GM12878 (cell line): Measurements from ENCODE around the gene FOXL3. TPM values are rescaled to one million over a fixed set of nuclear protein-coding genes. Genes with fewer than 3 reads are reported as not detected.

Experiments
- ATAC-seq: fragments of 200-7000 bp; cut with Tn5 transposase; 3 replicates; pipeline ENCODE4 v1.9.1; 2020; ENCODE audit warnings: mild to moderate bottlenecking, moderate library complexity
- BruUV-seq: library from RNA; stranded (reverse); fragments of 400-500 nt; replicated peaks from 2 replicates; lab custom pipeline; 2021; lab: Mats Ljungman, UMichigan
- CTCF ChIA-PET: fragments of 300-600 bp; sonication (Branson Sonifier 250); formaldehyde crosslinking; extraction: SDS; loops from one replicate; lab custom pipeline; 2021; ENCODE audit warnings: inconsistent platforms; lab: Yijun Ruan, JAX
- POLR2A ChIA-PET: fragments of 350-600 bp; formaldehyde crosslinking; extraction: SDS; loops from one replicate; lab custom pipeline; 2021; ENCODE audit warnings: inconsistent platforms; lab: Charles Lee
- RAD21 ChIA-PET: fragments of 300-600 bp; sonication (Branson Sonifier 250); formaldehyde crosslinking; loops from one replicate; lab custom pipeline; 2023; ENCODE audit warnings: antibody characterized with exemption; ENCODE audit not compliant: unreplicated experiment; lab: Charles Lee
- SMC1A ChIA-PET: fragments of 300-600 bp; sonication (Branson Sonifier 250); formaldehyde crosslinking; loops from one replicate; lab custom pipeline; 2023; ENCODE audit not compliant: unreplicated experiment, uncharacterized antibody; lab: Charles Lee
- DNase-seq: peaks from one replicate; pipeline ENCODE4 v3.0.0-alpha.2; 2011; ENCODE audit warnings: low read depth, low spot score
- FAIRE-seq: peaks from 3 replicates; lab custom pipeline; 2011; peaks lifted over from hg19 to GRCh38; lab: Jason Lieb, UNC
- H2AFZ ChIP-seq: 2 replicates; pipeline ENCODE4 v1.6.0; 2011; ENCODE audit warnings: low read depth, low read length, control low read depth; ENCODE audit not compliant: control insufficient read depth
- H3K27ac ChIP-seq: 2 replicates; pipeline ENCODE4 v1.5.1; 2011; ENCODE audit warnings: control low read depth; ENCODE audit not compliant: control insufficient read depth, insufficient read depth
- H3K27me3 ChIP-seq, 2 experiments: replicated peaks in 1 of 2; 2 replicates each; pipeline versions ENCODE4 v1.6.0 to v1.6.1; 2011; ENCODE audit warnings: low read length in 1 of 2; ENCODE audit not compliant: control insufficient read depth in 2 of 2, insufficient read depth in 2 of 2
- H3K36me3 ChIP-seq, 2 experiments: 2 replicates each; pipeline ENCODE4 v1.5.1; 2011; ENCODE audit warnings: low read length in 1 of 2; ENCODE audit not compliant: control insufficient read depth in 2 of 2, insufficient read depth in 2 of 2
- H3K4me1 ChIP-seq: 2 replicates; pipeline ENCODE4 v1.6.1; 2011; ENCODE audit warnings: mild to moderate bottlenecking, low read length, moderate library complexity, mixed read lengths; ENCODE audit not compliant: control insufficient read depth, insufficient read depth
- H3K4me2 ChIP-seq: 2 replicates; pipeline ENCODE4 v1.6.0; 2011; ENCODE audit warnings: control low read depth; ENCODE audit not compliant: control insufficient read depth, insufficient read depth
- H3K4me3 ChIP-seq: fragments of 200-600 bp; sonication (generic); 2 replicates; pipeline ENCODE4 v1.5.1; 2016
- H3K79me2 ChIP-seq: 2 replicates; pipeline ENCODE4 v1.6.0; 2011; ENCODE audit warnings: low read length; ENCODE audit not compliant: control insufficient read depth, insufficient read depth
- H3K9ac ChIP-seq: 2 replicates; pipeline ENCODE4 v1.8.0; 2011; ENCODE audit warnings: low read length, control low read depth, mixed read lengths; ENCODE audit not compliant: control insufficient read depth, insufficient read depth
- H3K9me3 ChIP-seq: replicated peaks from 3 replicates; pipeline ENCODE4 v1.5.1; 2011; ENCODE audit warnings: mild to moderate bottlenecking, low read length; ENCODE audit not compliant: control insufficient read depth, insufficient read depth
- H4K20me1 ChIP-seq: 2 replicates; pipeline ENCODE4 v1.6.0; 2011; ENCODE audit not compliant: control insufficient read depth, insufficient read depth
- CBX3 ChIP-seq: fragments of 200-600 bp; sonication (generic); IDR thresholded peaks from 2 replicates; pipeline ENCODE4 v1.6.1; 2016; ENCODE audit warnings: low read depth, borderline replicate concordance
- DPF2 ChIP-seq: fragments of 450-650 bp; IDR thresholded peaks from 2 replicates; pipeline ENCODE4 v1.6.1; 2017; ENCODE audit warnings: mild to moderate bottlenecking
- GATAD2B ChIP-seq: fragments of 450-650 bp; conservative IDR thresholded peaks from 2 replicates; pipeline ENCODE4 v1.6.1; 2017; ENCODE audit warnings: low read depth, mild to moderate bottlenecking, moderate library complexity
- HCFC1 ChIP-seq: fragments of 150-350 bp; IDR thresholded peaks from 2 replicates; pipeline ENCODE4 v1.6.1; 2014; ENCODE audit warnings: low read length
- HDAC6 ChIP-seq: fragments of 200-600 bp; sonication (generic); IDR thresholded peaks from one replicate; pipeline ENCODE4 v1.8.0; 2017; ENCODE audit warnings: antibody characterized with exemption; ENCODE audit not compliant: unreplicated experiment
- NR2F1 ChIP-seq: fragments of 450-650 bp; conservative IDR thresholded peaks from 2 replicates; pipeline ENCODE4 v1.6.1; 2017; ENCODE audit warnings: mild to moderate bottlenecking
- SRF ChIP-seq, 2 experiments: IDR thresholded peaks; 2 replicates each; pipeline ENCODE4 v1.6.1; 2011; ENCODE audit warnings: low read depth in 2 of 2, low read length in 2 of 2, mild to moderate bottlenecking in 1 of 2, moderate library complexity in 1 of 2
- WGBS: methylation state at CpG from one replicate; pipeline ENCODE4 v1.1.6; 2016; ENCODE audit warnings: low lambda C conversion rate; ENCODE audit not compliant: insufficient replicate concordance, insufficient coverage; ENCODE audit errors: missing lambda C conversion rate; 5-methylcytosine and 5-hydroxymethylcytosine counted together
- in situ Hi-C: fragments of 300-500 bp; cut with MboI; formaldehyde crosslinking; loops from 9 replicates; pipeline ENCODE4 v1.14.3; 2018; ENCODE audit warnings: mixed read lengths
- intact Hi-C: fragments of 100-400 bp; cut with micrococcal nuclease; formaldehyde crosslinking; loops from one replicate; pipeline ENCODE4 v1.14.2; 2022; ENCODE audit not compliant: unreplicated experiment
- polyA plus RNA-seq, 11 experiments: library from polyadenylated mRNA; depleted of rRNA in 4 of 11; unstranded in 6 of 11; stranded (reverse) in 5 of 11; fragments of >200 nt; fragmentation: Nextera tagmentation in 4 of 11; fragmentation: Illumina TruSeq in 1 of 11; extraction: Ambion mirVana in 4 of 11; extraction: Trizol in 1 of 11; gene quantifications; 1 replicate in 1 of 11; 2 replicates in 10 of 11; pipeline versions ENCODE4 v1.2.1 to v1.2.3, GENCODE V29; 2011 to 2016; ENCODE audit warnings: inconsistent platforms in 2 of 11, missing spikeins in 2 of 11, low read depth in 1 of 11
- total RNA-seq, 4 experiments: library from RNA; depleted of rRNA in 3 of 4; stranded (reverse); fragments of >200 nt in 3 of 4; fragmentation: Illumina TruSeq in 1 of 4; extraction: Trizol in 1 of 4; gene quantifications; 2 replicates each; pipeline versions ENCODE4 v1.2.1 to v1.2.3, GENCODE V29; 2013 to 2021
- TF ChIP-seq, protein P1 (sequence below): IDR thresholded peaks from 2 replicates; pipeline ENCODE4 v1.6.1; 2012; ENCODE audit warnings: low read depth, low read length, improper control_type of control experiment
- TF ChIP-seq, protein P2 (sequence below): fragments of 150-350 bp; IDR thresholded peaks from 2 replicates; pipeline ENCODE4 v1.6.1; 2016; ENCODE audit warnings: low read depth, low read length
- TF ChIP-seq, protein P3 (sequence below): fragments of 450-650 bp; IDR thresholded peaks from 2 replicates; pipeline ENCODE4 v1.6.1; 2018; ENCODE audit warnings: borderline replicate concordance, mild to moderate bottlenecking; ENCODE audit not compliant: partially characterized antibody
- TF ChIP-seq, protein P4 (sequence below): fragments of 450-650 bp; IDR thresholded peaks from 2 replicates; pipeline ENCODE4 v1.6.1; 2017; ENCODE audit warnings: borderline replicate concordance

FOXL3 gene
- total and polyA plus RNA-seq, 10 of the 15 experiments (the other 5 are each of a cell fraction or from before 2014, with no cell fraction given) = not detected

DNA sequence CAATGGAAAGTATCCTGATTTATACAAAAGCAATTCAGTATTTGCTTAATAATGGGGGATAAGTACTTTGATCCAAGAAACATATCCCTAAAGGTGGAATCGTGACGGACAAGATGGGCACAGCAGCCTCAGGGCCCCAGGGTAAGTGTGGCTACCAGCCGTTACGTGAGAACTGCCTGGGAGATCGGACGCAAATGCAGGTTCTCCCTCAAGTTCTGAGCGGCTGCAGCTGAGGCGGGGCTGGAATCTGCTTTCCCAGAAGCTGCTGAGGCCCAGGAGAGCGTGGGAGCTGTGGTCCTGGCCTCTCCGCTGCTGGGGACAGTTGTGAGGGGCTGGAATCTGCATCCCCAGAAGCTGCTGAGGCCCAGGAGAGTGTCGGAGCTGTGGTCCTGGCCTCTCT is 13.5 kb downstream of the FOXL3 start (continued):
- no peak for TF ChIP-seq NR2F1

DNA sequence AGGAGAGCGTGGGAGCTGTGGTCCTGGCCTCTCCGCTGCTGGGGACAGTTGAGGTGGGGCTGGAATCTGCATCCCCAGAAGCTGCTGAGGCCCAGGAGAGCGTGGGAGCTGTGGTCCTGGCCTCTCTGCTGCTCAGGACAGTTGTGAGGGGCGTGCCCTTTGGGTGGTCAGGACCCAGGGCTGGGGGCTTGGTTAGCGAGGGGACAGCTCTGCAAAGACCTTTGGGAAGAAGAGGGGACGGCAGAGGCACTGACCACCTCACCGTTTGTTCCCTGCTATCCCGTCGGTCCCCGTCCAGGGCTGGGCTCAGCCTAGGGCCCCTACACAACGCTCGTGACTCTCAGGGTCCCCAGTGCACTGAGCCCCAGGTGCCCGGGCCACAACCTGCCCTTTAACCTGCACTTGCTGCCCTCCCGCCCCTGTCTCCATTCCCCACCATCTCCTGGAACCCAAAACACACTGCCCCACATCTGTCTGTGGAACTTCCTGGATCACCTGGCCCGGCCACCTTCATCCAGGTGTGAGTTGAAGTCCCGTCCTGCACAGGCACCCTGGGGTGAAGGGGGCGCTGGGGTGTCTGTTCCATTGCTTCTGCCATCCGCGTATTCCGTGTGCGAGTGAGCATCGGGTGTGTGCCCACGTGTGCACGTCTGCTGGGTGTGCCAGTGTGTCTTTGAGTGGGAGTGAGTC is 14.1 kb downstream of the FOXL3 start:
- Histone ChIP-seq H3K4me2 (no peak overlapping the region), H3K9me3 (no peaks in the 10 kb centered on the region; the same call in 2 of the 3 replicates), H3K79me2 (no peaks in the 10 kb centered on the region), H3K36me3 (no peaks in the 10 kb centered on the region), H3K4me1 (no peaks in the 10 kb centered on the region), H2AFZ (no peak overlapping the region), H3K4me3 (no peak overlapping the region), H3K27me3 (no peaks in the 10 kb centered on the region), H3K27ac (no peak overlapping the region), H4K20me1 (no peaks in the 10 kb centered on the region), H3K9ac (no peak overlapping the region)
- 65% methylated on average over 24 of the region's 24 CpGs for WGBS
- ChIA-PET POLR2A (no interaction called here), CTCF (no interaction called here), SMC1A (no interaction called here), RAD21 (no interaction called here)
- intact Hi-C loops = no loop called here
- no peak for FAIRE-seq
- ATAC-seq = no peak
- BruUV-seq = no TSS peak
- DNase-seq = no peak
- in situ Hi-C loops = no loop called here
- TF ChIP-seq GATAD2B (no peak), CBX3 (no peak), HDAC6 (no peak), DPF2 (no peak), SRF (IDR thresholded peaks at IDR 0.05; ENCODE audit: low read depth in 2 of 2, low read length in 2 of 2) (no peak), HCFC1 (no peak)
- TF ChIP-seq, protein P1, sequence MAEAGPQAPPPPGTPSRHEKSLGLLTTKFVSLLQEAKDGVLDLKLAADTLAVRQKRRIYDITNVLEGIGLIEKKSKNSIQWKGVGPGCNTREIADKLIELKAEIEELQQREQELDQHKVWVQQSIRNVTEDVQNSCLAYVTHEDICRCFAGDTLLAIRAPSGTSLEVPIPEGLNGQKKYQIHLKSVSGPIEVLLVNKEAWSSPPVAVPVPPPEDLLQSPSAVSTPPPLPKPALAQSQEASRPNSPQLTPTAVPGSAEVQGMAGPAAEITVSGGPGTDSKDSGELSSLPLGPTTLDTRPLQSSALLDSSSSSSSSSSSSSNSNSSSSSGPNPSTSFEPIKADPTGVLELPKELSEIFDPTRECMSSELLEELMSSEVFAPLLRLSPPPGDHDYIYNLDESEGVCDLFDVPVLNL = no peak
- TF ChIP-seq, protein P2, sequence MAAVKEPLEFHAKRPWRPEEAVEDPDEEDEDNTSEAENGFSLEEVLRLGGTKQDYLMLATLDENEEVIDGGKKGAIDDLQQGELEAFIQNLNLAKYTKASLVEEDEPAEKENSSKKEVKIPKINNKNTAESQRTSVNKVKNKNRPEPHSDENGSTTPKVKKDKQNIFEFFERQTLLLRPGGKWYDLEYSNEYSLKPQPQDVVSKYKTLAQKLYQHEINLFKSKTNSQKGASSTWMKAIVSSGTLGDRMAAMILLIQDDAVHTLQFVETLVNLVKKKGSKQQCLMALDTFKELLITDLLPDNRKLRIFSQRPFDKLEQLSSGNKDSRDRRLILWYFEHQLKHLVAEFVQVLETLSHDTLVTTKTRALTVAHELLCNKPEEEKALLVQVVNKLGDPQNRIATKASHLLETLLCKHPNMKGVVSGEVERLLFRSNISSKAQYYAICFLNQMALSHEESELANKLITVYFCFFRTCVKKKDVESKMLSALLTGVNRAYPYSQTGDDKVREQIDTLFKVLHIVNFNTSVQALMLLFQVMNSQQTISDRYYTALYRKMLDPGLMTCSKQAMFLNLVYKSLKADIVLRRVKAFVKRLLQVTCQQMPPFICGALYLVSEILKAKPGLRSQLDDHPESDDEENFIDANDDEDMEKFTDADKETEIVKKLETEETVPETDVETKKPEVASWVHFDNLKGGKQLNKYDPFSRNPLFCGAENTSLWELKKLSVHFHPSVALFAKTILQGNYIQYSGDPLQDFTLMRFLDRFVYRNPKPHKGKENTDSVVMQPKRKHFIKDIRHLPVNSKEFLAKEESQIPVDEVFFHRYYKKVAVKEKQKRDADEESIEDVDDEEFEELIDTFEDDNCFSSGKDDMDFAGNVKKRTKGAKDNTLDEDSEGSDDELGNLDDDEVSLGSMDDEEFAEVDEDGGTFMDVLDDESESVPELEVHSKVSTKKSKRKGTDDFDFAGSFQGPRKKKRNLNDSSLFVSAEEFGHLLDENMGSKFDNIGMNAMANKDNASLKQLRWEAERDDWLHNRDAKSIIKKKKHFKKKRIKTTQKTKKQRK = no peak
- TF ChIP-seq, protein P3, sequence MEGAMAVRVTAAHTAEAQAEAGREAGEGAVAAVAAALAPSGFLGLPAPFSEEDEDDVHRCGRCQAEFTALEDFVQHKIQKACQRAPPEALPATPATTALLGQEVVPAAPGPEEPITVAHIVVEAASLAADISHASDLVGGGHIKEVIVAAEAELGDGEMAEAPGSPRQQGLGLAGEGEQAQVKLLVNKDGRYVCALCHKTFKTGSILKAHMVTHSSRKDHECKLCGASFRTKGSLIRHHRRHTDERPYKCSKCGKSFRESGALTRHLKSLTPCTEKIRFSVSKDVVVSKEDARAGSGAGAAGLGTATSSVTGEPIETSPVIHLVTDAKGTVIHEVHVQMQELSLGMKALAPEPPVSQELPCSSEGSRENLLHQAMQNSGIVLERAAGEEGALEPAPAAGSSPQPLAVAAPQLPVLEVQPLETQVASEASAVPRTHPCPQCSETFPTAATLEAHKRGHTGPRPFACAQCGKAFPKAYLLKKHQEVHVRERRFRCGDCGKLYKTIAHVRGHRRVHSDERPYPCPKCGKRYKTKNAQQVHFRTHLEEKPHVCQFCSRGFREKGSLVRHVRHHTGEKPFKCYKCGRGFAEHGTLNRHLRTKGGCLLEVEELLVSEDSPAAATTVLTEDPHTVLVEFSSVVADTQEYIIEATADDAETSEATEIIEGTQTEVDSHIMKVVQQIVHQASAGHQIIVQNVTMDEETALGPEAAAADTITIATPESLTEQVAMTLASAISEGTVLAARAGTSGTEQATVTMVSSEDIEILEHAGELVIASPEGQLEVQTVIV = no peak
- TF ChIP-seq, protein P4, sequence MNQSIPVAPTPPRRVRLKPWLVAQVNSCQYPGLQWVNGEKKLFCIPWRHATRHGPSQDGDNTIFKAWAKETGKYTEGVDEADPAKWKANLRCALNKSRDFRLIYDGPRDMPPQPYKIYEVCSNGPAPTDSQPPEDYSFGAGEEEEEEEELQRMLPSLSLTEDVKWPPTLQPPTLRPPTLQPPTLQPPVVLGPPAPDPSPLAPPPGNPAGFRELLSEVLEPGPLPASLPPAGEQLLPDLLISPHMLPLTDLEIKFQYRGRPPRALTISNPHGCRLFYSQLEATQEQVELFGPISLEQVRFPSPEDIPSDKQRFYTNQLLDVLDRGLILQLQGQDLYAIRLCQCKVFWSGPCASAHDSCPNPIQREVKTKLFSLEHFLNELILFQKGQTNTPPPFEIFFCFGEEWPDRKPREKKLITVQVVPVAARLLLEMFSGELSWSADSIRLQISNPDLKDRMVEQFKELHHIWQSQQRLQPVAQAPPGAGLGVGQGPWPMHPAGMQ = no peak
